Right renal cortex interstitium (tissue), 3 donors: ENCODE measurements around the gene NLN. TPM values are rescaled to one million over a fixed set of nuclear protein-coding genes. Genes with fewer than 3 reads are reported as not detected.
A peak's percentile ranks its signal among the peaks of the same experiment; 100 is the strongest.
"Not testable (repeated sequence)": the region's sequence is repeated elsewhere in the genome, so short reads cannot be mapped to it uniquely, and the experiment has no call there.

Experiments used
- DNase-seq, 3 donors: peaks; one replicate each; pipeline ENCODE4 v3.0.0-alpha.2; 2013; ENCODE audit warnings: low read depth in 3 of 3, low spot score in 2 of 3
- polyA plus RNA-seq, 3 donors: library from polyadenylated mRNA; unstranded; fragments of 120-200 nt; gene quantifications; one replicate each; pipeline ENCODE4 v1.2.1, GENCODE V29; 2013; ENCODE audit not compliant: insufficient read length in 3 of 3

NLN gene
- polyA plus RNA-seq: 10 to 100 TPM; 35.1 to 41.3 (median 40.3) TPM

DNA sequence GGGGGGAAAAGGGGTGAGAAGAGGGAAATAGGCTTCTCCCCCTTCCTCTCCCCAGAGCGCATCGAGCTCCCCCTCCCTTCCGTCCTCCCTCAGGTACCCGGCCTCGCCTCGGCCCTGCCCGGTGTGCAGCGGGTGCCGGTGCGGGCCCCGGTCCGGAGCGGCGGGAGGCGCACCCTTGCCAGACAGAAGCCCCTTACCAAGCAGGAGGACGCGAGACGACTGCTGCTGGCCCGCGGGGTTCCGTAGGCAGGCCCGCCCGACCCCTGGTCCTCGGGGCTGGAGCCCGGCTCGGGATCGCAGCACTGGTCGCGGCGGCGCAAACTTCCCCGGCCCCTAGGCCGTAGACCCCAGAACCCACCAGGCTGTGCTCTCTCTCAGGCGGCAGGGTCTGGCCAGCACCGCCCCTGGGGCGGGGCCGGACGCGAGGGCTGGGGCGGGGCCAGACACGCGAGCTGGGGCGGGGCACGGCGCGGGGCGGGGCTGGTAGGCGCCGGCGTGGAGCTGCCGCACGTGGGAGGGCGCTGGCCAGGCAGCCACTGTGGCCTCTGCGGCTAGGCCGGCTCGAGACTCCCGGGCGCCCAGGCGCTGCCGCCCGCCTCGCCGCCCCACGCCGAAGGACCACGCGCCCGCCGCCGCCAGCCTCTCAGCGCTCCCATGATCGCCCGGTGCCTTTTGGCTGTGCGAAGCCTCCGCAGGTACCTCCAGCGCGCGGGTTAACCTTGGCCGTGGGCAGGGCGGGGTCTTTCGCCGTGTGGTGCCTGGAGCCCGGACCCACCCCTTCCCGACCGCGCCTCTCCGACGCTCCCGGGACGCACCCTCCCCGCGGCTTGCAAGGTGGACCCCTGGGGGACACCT is at the start of gene NLN, which contains the start of gene SGTB:
NLN (plus strand) TSS at position 486 of the 855 bp plus-strand sequence; CDS start at position 655, 169 bp downstream.
SGTB (minus strand) TSS at position 390 of the 855 bp plus-strand sequence. CDS start 1,302 bp downstream, outside the sequence.
- DNase-seq: peak; percentile 43 to 78 (median 76)

DNA sequence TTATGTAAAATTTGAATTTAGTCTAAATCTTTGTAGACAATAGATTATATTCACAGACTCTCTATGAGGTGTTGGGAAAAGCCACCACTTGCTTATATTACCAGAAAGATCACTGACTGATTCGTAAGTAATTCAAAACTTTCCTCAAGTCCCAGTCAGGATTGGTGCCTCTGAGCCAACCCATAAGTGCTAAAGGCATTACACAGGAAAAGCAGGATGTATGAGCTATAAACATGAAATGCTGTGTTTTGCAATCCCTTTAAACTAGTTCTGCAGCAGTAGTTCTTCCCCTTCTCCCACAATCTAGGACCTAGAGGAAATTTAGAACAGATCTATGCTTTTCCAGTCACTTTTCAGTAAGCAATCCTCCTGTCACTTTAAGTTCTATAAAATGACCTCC is 49.2 kb upstream of the NLN start:
- no peak for DNase-seq

DNA sequence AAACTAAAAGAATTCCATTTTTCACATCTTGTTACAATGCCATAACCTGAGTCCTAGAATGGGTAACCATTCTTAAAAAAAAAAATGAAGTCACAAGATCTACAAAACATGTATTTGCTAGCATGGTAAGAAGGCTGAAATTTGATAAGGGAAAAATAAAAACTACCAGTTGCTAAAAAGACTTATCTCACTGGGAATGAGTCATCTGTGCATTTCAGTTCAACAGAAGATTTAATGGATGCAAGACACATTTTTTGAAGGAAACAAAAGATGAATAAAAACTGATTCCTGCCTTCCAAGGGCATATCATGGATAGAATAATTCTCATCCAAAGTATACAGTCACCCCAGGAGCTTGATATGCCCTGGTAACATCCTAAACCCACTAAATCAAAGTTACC is 47.3 kb upstream of the NLN start:
- no peak for DNase-seq

DNA sequence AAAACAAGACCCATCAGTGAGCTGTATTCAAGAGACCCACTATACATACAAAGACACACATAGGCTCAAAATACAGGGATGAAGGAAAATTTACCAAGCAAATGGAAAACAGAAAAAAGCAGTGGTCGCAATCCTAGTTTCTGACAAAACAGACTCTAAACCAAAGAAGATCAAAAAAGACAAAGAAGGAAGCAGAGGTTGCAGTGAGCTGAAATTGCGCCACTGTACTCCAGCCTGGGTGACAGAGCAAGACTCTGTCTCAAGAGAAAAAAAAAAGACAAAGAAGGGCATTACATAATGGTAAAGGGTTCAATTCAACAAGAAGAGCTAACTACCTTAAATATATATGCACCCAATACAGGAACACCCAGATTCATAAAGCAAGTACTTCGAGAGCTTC is 45.9 kb upstream of the NLN start:
- not testable (repeated sequence) for DNase-seq

DNA sequence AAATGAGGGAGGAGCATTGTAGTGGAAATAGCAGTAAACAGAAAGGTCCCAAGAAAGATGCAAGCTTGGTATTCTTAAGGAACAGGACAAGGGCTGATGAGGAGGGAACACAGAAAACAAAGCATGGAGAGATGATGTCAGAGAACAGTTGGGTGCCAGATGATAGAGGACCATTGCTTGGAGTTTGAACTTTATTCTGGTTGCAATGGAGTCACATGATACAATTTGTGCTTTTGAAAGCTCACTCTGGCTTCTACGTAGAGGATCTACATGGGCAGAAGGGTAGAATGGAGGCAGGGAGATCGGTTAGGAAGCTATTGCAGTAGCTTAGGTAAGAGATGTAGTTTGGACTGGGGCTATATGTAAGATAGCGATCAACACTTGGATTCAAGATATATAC is 39.9 kb upstream of the NLN start:
- no peak for DNase-seq

DNA sequence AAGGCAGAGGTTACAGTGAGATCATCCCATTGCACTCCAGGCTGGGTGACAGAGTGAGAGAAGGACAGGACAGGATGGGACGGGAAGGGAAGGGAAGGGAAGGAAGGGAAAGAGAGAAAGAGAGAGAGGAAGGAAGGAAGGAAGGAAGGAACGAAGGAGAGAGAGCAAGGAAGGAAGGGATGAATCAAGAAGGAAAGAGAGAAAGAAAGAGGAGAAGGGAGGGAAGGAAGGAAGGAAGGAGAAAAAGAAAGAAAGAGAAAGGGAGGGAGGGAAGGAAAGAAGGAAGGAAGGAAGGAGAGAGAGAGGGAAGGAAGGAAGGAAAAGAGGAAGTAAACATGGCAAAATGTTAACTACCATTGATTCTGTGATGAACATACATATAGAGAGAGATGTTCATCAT is 28.9 kb upstream of the NLN start:
- DNase-seq: no peak

DNA sequence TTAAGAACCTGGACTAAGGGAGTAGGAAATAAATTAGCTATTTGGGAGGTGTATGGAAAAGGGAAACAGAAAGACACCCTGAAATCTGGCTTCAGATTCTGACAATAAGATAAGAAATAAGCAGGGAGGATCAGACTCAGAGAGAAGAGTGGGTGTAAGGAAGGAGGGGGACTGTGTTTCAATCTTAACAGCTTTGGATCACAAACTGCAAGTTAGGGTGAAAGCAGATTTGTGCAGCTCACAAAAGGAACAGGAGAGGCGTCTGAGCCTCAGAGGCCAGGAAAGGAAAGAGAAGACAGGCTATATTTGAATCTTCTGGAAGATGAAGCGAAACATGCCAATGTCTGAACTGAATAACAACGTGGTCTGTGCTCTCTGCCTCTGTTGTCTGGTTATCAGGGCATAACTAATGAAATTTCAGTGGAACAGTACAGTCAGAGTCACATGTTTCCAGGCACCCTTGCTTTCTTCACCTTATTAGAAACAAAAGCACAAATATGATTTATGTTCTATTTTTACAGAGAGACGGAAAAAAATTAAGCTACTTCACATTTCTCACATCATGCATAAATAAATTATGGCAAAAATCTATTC is 26.7 kb upstream of the NLN start:
- DNase-seq: no peak

DNA sequence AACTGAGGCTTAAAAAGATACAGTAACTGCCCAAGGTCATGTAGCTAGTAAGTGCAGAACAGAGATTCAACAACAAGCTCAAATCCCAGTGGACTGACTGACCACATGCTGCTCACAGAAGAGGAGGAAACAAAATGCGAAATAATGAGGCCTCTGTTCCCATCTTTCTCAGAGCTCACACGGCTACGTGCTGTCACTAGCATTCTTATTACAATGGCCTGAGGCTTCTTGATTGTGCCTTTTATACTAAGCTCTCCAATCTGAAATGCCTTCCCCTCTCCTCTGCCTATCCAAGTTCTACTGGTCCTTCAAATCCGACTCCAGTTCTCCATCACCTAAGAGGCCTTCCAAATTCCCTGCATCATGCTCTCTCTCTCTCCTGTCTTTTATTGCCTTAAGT is 26.1 kb upstream of the NLN start:
- no peak for DNase-seq

DNA sequence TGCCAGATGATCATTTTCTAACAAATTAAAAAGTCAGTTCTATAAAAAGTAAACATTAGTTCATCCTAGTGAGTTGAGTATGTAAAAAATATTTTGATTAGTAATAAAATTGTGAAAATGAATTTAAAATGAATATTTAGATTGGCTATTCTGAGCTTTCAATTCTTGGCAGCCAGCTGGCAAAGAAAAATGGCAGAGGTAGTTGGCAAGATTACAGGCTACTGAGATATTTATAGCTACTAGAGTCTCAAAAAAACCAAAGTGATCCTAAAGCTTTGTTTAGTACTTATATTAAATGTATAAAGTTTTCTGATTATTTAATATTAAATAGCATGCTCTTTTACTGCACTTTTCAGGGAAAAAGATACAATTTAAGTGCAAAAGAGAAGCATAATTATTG is 25.1 kb upstream of the NLN start:
- DNase-seq: no peak

DNA sequence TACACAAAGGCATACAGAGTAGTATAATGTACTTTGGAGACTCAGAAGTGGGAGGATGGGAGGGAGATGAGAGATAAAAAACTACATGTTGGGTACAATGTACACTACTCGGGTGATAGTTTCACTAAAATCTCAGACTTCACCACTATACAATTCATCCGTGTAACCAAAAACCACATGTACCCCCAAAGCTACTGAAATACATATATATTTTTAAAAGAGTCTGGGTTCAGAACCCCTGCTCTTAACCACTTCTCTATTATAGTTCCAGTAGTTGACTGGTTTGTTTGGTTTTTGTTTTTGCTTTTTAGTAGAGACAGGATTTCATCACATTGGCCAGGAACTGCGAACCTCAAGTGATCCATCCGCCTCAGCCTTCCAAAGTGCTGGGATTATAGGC is 22.7 kb upstream of the NLN start:
- no peak for DNase-seq

DNA sequence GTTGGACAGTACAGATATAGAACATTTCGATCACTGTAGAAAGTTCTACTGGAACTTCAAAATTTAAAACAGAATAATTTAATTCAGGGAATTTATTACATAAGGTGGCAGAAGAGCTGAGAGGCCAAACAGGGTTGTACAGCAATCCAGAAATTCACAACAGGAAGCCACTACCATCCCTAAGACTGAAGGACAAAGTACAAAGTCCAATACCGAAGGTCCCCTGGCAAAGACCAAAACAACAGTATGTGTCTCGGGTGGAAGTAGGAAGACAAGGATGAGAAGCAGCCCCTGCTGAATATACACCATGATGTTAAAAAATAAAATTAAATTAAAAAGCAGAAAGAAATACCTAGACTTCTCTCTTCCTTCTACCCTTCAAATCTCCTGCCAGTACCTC is 20.0 kb upstream of the NLN start:
- no peak for DNase-seq

DNA sequence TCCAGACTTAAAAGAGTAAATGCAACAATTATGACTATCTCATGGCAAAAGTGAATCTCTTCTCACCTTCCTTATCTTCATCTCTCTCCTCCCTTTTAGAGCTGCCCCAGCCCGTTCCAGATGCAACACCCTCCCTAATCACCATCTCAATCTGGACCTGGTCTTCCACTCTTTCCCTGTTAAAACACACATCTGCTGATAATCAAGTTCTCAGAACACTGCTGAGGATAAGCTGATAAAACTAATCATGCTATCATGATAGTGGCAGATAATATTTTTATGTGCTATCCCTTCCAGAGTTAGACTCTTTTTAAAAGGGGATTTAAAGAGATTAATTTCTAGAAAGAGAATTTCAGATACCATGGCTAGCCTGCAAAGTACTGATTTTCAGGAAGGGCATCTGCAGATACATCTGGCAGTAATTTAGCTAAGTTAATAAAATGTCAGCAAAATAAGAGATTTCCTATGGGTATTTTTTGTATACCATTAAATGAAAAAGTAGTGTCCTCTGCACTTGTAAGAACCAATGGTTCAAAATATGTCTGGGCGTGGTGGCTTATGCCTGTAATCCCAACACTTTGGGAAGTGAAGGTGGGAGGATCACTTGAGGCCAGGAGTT is 17.3 kb upstream of the NLN start:
- no peak for DNase-seq

DNA sequence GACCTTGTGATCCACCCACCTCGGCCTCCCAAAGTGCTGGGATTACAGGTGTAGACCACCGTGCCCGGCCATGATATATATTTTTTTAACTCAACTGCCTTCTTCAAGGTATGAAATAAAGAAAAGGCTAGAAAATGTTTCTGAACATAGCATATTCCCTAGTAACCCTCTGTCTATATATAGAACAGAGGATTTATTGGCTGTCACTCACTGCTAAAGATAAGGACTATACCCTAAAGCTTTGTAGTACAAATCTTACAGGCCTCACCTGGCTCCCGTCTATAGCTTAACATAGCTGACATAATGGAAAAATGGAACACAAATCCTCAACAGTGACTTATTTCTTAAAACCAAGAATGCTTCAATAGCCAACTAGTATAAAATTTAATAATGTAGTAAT is 14.3 kb upstream of the NLN start:
- DNase-seq: no peak

DNA sequence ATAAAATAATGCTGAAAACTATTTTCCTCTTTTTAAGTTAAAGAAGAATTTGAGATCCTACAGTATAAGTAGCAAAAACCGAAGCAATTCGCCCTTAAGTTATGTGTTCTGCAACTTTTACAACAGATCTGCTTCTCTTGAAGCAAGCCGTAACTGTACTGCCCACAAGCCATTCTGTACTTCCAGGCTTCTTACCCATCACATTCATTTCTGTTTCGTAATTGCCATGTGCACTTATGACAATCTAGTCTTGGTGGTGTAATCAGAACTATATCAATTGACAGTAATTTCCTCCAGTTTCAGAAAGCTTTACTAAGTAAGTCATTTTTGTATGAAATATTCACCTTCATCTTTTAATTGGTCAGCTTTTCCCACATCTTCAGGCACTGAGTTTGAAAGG is 13.9 kb upstream of the NLN start:
- no peak for DNase-seq

DNA sequence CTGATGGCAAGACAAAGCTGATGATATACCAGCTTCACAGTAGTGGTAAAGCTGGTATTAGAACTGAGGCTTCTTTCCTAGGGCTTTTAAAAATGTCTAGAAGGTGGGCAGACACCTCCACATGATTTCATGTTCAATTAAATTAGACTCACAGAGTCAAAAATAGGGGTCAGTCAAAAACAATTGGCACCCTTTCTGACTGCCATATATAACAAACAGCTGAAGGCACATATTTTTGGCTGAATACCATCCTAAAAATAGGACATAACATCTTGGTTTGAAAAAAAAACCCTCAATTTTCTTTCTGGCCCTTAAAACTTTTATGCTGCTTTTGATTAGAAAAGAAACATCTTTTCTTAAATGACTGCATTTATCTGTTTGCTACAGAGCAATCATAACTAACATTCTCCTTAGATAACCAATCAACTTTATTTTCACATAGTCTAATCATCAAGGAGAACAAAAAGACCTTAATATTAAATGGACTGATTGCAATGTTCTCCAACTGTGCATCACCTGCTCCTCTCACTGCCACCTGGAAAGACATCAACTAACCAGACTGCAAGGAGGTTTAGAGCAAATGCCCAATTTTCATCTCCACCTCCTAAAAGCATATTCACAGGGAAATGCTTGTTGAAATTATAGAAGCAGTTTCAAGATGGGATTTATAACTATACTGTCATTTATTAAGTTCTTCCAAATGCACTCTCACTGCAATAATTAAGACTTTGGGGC is 3.3 kb upstream of the NLN start:
- no peak for DNase-seq

DNA sequence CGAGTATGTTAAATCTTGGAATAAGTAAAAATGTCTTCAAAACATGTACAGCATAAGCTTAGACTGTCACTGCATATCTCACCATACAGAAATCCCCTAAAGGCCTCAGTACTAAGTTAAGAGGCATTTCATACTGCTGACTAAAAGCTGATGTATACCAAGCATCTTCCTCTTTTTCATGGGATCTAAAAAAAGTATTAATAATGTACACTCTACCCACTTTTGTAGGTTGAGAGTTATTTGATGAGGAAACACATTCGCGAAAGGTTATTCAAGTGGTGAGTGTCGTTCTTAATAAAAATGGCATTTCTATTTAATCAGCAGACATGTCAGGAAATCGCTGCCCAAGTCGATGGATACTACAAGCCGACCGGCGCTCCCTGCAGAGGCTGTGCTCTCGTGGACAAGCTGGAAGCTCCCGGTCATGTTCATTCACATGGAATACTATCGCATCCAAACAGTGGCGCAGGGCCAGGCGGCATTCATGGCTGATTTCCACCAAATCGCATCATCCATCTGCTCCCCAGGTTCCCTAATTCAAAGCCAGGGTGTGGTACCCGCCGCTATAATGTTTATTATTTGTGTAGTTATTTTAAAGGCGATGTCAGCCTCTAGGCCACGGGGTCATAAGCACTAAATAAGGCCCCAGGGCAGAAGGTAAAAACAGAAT is 820 bp upstream of the NLN start:
- DNase-seq: peak; percentile 23 to 46 (median 44)

DNA sequence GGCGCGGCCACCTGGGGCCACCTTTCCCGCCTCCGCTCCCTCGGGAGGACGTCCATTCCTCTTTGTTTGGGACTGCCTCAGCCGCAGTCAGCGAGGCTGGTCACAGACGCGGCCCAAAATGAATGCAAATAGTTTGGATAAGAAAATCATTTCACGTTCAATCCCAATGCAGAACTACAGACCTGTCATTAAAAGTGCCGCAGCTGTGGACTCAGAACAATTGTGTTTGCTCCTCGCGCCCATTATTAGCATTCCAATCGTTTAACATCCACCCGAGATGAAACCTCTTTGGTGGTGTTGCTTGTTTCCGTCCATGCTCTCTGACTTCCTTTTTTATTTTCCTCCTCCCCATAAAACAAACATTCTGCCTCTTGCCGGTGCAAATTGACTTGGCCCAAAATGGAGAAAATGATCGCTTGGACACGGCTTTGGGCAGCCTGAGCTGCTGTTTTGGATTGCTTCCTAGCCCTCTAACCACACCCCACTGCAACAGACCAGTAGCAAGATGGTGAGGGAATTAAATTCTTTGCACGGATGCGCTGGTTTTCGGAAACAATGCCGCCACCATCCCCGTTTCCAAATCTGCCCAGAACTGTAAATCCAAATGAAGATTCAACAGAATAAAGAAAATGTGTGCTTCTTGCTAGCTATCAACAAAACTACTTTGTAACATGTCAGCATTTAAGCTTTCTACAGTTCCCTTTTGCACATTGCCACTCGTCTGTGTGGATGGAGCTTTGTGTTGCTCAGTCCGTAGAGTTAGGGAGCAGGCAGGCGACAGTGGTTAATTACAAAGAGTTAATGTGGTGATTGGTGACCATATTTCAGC is 784 bp downstream of the NLN start:
- peak; percentile 39 to 63 (median 39) for DNase-seq

DNA sequence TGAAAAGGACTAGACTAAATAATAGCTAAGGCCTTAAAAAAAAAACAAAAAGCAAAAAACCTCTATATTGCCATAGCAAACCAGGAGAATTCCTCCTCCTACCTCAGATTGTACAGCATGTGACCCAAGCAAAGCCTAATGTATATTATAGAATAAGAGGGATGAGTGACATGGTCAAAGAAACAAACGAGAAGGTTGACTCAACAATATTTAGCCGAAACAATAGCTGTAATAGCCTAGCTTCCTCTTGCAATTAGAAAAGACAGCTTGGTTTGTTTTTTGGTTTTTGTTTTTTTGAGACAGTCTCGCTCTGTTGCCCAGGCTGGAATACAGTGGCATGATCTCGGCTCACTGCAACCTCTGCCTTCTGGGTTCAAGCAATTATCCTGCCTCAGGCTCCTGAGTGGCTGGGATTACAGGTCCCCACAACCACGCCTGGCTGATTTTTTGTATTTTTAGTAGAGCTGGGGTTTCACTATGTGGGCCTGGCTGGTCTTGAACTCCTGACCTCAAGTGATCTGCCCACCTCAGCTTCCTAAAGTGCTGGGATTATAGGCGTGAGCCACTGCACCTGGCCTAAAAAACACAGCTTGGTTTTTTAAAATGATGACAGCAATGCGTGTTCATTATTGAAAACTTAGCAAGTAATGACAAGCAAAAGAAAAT is 5.6 kb downstream of the NLN start:
- no peak for DNase-seq

DNA sequence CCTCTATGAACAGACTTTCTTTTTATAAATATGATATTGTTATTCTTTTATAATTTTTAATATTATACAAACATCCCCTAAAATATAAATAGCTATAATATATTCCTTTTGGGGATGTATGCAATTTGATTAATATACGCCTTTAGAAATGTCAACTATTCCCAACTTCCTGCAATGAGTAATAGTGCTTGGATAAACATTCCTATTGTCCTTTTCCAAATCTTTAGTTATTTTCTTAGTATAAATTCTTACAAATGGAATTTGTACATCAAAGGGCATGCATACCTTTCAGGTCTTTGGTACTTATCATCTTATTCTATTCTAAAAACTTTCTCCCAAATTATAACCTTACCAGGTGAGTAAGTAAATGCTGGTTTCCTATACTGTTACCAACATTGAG is 6.2 kb downstream of the NLN start:
- DNase-seq: no peak
